CD14-positive monocyte (primary cell): ENCODE data around the gene RHOV. TPM values are rescaled to one million over a fixed set of nuclear protein-coding genes. Genes with fewer than 3 reads are reported as not detected.

Experiments
- DNase-seq, 3 donors: peaks; one replicate each; pipeline ENCODE4 v3.0.0-alpha.2; 2011 to 2022
- H2AFZ ChIP-seq: 2 replicates; pipeline ENCODE4 v1.6.0; 2012; ENCODE audit warnings: mild to moderate bottlenecking, low read depth, low read length, inconsistent platforms; ENCODE audit not compliant: insufficient read depth, poor library complexity, severe bottlenecking
- H3K27ac ChIP-seq, 2 donors: 1 replicate in 1 of 2; 2 replicates in 1 of 2; pipeline ENCODE4 v1.5.1; 2012 to 2013; ENCODE audit warnings: low read length in 2 of 2, control low read depth in 1 of 2, inconsistent platforms in 1 of 2, low read depth in 1 of 2, mild to moderate bottlenecking in 1 of 2
- H3K27me3 ChIP-seq, 2 donors: one replicate each; pipeline versions ENCODE4 v1.6.0 to v1.6.1; 2011 to 2013; ENCODE audit warnings: low read length in 2 of 2; ENCODE audit not compliant: control insufficient read depth in 2 of 2, insufficient read depth in 2 of 2
- H3K36me3 ChIP-seq, 2 donors: replicated peaks in 1 of 2; 1 replicate in 1 of 2; 2 replicates in 1 of 2; pipeline versions ENCODE4 v1.5.1 to v1.6.1; 2012 to 2013; ENCODE audit warnings: low read length in 2 of 2, control low read depth in 1 of 2, inconsistent platforms in 1 of 2, mild to moderate bottlenecking in 1 of 2; ENCODE audit not compliant: insufficient read depth in 2 of 2, control insufficient read depth in 1 of 2
- H3K4me1 ChIP-seq, 2 donors: 1 replicate in 1 of 2; 2 replicates in 1 of 2; pipeline versions ENCODE4 v1.5.1 to v1.6.1; 2012 to 2013; ENCODE audit warnings: low read length in 2 of 2, control low read depth in 1 of 2, inconsistent platforms in 1 of 2, mild to moderate bottlenecking in 1 of 2, moderate library complexity in 1 of 2; ENCODE audit not compliant: insufficient read depth in 2 of 2, control insufficient read depth in 1 of 2
- H3K4me2 ChIP-seq: replicated peaks from 2 replicates; pipeline ENCODE3; 2012; ENCODE audit warnings: low read length, moderate library complexity, mild to moderate bottlenecking; ENCODE audit not compliant: poor library complexity, severe bottlenecking; ENCODE audit errors: extremely low read depth
- H3K4me3 ChIP-seq, 3 experiments: fragments of 200-600 bp in 1 of 3; sonication (generic) in 1 of 3; replicated peaks in 1 of 3; 1 replicate in 2 of 3; 2 replicates in 1 of 3; pipeline ENCODE4 v1.5.1; 2011 to 2013; ENCODE audit warnings: low read length in 3 of 3, mild to moderate bottlenecking in 3 of 3, control low read depth in 2 of 3, low read depth in 2 of 3, inconsistent platforms in 1 of 3, moderate library complexity in 1 of 3
- H3K79me2 ChIP-seq: 2 replicates; pipeline ENCODE4 v1.6.0; 2012; ENCODE audit warnings: mild to moderate bottlenecking, control low read depth, inconsistent platforms, low read length, moderate library complexity; ENCODE audit not compliant: insufficient read depth
- H3K9ac ChIP-seq: 2 replicates; pipeline ENCODE4 v1.6.0; 2017; ENCODE audit warnings: low read length, mild to moderate bottlenecking; ENCODE audit not compliant: insufficient read depth, poor library complexity, severe bottlenecking
- H3K9me3 ChIP-seq, 2 donors: replicated peaks in 1 of 2; 1 replicate in 1 of 2; 2 replicates in 1 of 2; pipeline versions ENCODE4 v1.5.1 to v1.6.1; 2012 to 2013; ENCODE audit warnings: low read length in 2 of 2, control low read depth in 1 of 2; ENCODE audit not compliant: control insufficient read depth in 1 of 2, insufficient read depth in 1 of 2
- H4K20me1 ChIP-seq: 2 replicates; pipeline ENCODE4 v1.6.0; 2012; ENCODE audit warnings: mild to moderate bottlenecking, low read length, control low read depth, moderate library complexity; ENCODE audit not compliant: insufficient read depth
- H3K27ac Mint-ChIP-seq, 7 donors: one replicate each; pipeline ENCODE4 v1.8.0; 2020; ENCODE audit warnings: mild to moderate bottlenecking in 7 of 7, mixed read lengths in 7 of 7, moderate library complexity in 6 of 7, inconsistent platforms in 2 of 7
- H3K27me3 Mint-ChIP-seq, 3 donors: one replicate each; pipeline ENCODE4 v1.8.0; 2021 to 2022; ENCODE audit warnings: low read depth in 3 of 3, mild to moderate bottlenecking in 3 of 3, mixed read lengths in 3 of 3, moderate library complexity in 3 of 3, inconsistent platforms in 1 of 3
- H3K36me3 Mint-ChIP-seq, 2 donors: one replicate each; pipeline ENCODE4 v1.8.0; 2020; ENCODE audit warnings: mixed read lengths in 2 of 2, inconsistent platforms in 1 of 2, mild to moderate bottlenecking in 1 of 2
- H3K4me1 Mint-ChIP-seq: one replicate; pipeline ENCODE4 v1.8.0; 2020; ENCODE audit warnings: mild to moderate bottlenecking, mixed read lengths
- H3K4me3 Mint-ChIP-seq, 2 donors: one replicate each; pipeline ENCODE4 v1.8.0; 2020; ENCODE audit warnings: mild to moderate bottlenecking in 2 of 2, mixed read lengths in 2 of 2, moderate library complexity in 1 of 2
- H3K9me3 Mint-ChIP-seq, 7 donors: one replicate each; pipeline ENCODE4 v1.8.0; 2020 to 2022; ENCODE audit warnings: mixed read lengths in 7 of 7, mild to moderate bottlenecking in 6 of 7, moderate library complexity in 6 of 7, inconsistent platforms in 2 of 7
- WGBS: methylation state at CpG from one replicate; pipeline ENCODE4 v1.1.5; 2013; ENCODE audit warnings: missing lambda C conversion rate; ENCODE audit not compliant: insufficient coverage; 5-methylcytosine and 5-hydroxymethylcytosine counted together
- intact Hi-C, 2 donors: fragments of 100-400 bp; cut with micrococcal nuclease; formaldehyde crosslinking; loops; one replicate each; pipeline versions ENCODE4 v1.15.0 to v1.15.1; 2023
- polyA plus RNA-seq, 3 donors: library from polyadenylated mRNA; depleted of rRNA in 1 of 3; unstranded in 2 of 3; stranded (reverse) in 1 of 3; fragments of 300-500 nt in 2 of 3; fragments of >200 nt in 1 of 3; fragmentation: Illumina TruSeq in 2 of 3; gene quantifications; 1 replicate in 2 of 3; 2 replicates in 1 of 3; pipeline ENCODE4 v1.2.3, GENCODE V29; 2012 to 2021
- TF ChIP-seq, protein P1 (sequence below): fragments of 200-600 bp; IDR thresholded peaks from one replicate; pipeline ENCODE4 v1.8.0; 2022; ENCODE audit warnings: antibody characterized with exemption, mild to moderate bottlenecking

The RHOV gene
- polyA plus RNA-seq, 3 donors = 0.08 TPM; not detected in 2

GRCh38 chr15:40829115-40829514 is 44.9 kb downstream of the RHOV start:
- no peak for DNase-seq
- Histone ChIP-seq H3K4me2 (no peak overlapping the region), H3K9me3 (no peaks in the 10 kb centered on the region), H3K36me3 (no peaks in the 10 kb centered on the region), H3K4me1 (no peaks in the 10 kb centered on the region), H3K4me3 (no peak overlapping the region), H2AFZ (no peak overlapping the region), H3K79me2 (no peaks in the 10 kb centered on the region), H3K27ac (no peak overlapping the region), H4K20me1 (no peaks in the 10 kb centered on the region), H3K9ac (no peak overlapping the region), H3K27me3 (no peaks in the 10 kb centered on the region)
- peaks cover 5 to 8% (median 6%) of the 10 kb centered on the region in 3 donors for H3K27me3 Mint-ChIP-seq
- intact Hi-C loops = no loop called here
- peaks cover 0 to 6% (median 0%) of the 10 kb centered on the region in 7 donors for H3K9me3 Mint-ChIP-seq
- H3K36me3 Mint-ChIP-seq = no peaks in the 10 kb centered on the region
- no peaks in the 10 kb centered on the region for H3K4me1 Mint-ChIP-seq
- TF ChIP-seq, protein P1, sequence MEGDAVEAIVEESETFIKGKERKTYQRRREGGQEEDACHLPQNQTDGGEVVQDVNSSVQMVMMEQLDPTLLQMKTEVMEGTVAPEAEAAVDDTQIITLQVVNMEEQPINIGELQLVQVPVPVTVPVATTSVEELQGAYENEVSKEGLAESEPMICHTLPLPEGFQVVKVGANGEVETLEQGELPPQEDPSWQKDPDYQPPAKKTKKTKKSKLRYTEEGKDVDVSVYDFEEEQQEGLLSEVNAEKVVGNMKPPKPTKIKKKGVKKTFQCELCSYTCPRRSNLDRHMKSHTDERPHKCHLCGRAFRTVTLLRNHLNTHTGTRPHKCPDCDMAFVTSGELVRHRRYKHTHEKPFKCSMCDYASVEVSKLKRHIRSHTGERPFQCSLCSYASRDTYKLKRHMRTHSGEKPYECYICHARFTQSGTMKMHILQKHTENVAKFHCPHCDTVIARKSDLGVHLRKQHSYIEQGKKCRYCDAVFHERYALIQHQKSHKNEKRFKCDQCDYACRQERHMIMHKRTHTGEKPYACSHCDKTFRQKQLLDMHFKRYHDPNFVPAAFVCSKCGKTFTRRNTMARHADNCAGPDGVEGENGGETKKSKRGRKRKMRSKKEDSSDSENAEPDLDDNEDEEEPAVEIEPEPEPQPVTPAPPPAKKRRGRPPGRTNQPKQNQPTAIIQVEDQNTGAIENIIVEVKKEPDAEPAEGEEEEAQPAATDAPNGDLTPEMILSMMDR = no peak
- H3K4me3 Mint-ChIP-seq = no peak overlapping the region
- H3K27ac Mint-ChIP-seq = no peak overlapping the region
- 95% methylated on average over 2 of the region's 7 CpGs for whole genome bisulfite sequencing

GRCh38 chr15:40828447-40829036 is 45.5 kb downstream of the RHOV start, which contains the start of gene PPP1R14D:
TSS of gene PPP1R14D (minus strand) at chr15:40828708. CDS start at chr15:40828641, 67 bp downstream.
- WGBS = 93% methylated on average over 5 of the region's 6 CpGs
- Histone ChIP-seq H4K20me1 (no peaks in the 10 kb centered on the region), H3K27ac (no peak within 1 kb of the TSS), H3K27me3 (no peaks in the 10 kb centered on the region), H3K4me3 (no peak within 1 kb of the TSS), H3K9me3 (no peaks in the 10 kb centered on the region), H3K4me1 (no peaks in the 10 kb centered on the region), H3K36me3 (no peaks in the 10 kb centered on the region), H3K79me2 (no peaks in the 10 kb centered on the region), H2AFZ (no peak within 1 kb of the TSS), H3K9ac (no peak within 1 kb of the TSS), H3K4me2 (no peak within 1 kb of the TSS)
- H3K27ac Mint-ChIP-seq = no peak within 1 kb of the TSS
- no peaks in the 10 kb centered on the region for H3K4me1 Mint-ChIP-seq
- DNase-seq = no peak
- no peaks in the 10 kb centered on the region for H3K36me3 Mint-ChIP-seq
- intact Hi-C loops = no loop called here
- peaks cover 5 to 8% (median 6%) of the 10 kb centered on the region in 3 donors for H3K27me3 Mint-ChIP-seq
- H3K4me3 Mint-ChIP-seq = no peak within 1 kb of the TSS
- peaks cover 0 to 6% (median 0%) of the 10 kb centered on the region in 7 donors for H3K9me3 Mint-ChIP-seq
- TF ChIP-seq, protein P1 = no peak
